Measurements from ENCODE around the gene HPSE2.
"Not testable (repeated sequence)": the region's sequence is repeated elsewhere in the genome, so short reads cannot be mapped to it uniquely, and the experiment has no call there.

HPSE2 gene

DNA sequence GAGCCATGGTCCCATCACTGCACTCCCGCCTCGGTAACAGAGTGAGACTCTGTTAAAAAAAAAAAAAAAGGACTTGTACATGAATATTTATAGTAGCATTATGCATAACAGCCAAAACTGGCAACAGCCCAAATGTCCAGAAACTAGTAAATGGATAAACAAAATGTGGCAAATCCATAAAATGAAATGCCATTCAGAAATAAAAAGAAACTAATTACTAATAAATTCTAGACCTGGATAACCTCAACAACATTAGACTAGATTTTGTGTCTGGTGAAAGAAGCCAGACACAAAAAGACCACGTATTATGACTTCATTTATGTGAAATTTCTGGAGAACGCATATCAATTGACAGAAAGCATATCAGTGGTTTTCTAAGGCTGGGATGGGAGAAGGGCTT, 74.5 kb downstream of the HPSE2 start:
- DNase-seq (ENCODE audit: low read depth in 2 of 2), result no peak

DNA sequence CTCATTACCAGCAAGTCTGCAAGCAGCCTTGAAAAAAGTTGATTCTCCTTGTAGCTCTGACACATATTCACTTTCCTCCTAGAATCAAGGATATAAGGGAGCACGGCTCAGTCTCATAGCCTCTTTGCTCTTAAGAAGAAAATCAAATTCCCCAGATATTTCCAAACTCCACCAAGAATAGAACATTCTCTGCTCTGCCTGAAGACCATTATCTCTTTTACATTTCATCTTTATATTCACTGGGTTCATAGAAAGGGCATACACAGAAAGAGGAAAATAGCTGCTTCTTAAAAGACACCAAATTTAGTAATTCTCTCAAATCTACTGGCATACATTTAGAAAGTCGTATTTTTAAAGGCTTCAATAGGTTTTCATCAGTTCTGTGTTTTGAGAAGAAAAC, 92.0 kb downstream of the HPSE2 start:
- no peak for DNase-seq (ENCODE audit: low read depth in 2 of 2)

DNA sequence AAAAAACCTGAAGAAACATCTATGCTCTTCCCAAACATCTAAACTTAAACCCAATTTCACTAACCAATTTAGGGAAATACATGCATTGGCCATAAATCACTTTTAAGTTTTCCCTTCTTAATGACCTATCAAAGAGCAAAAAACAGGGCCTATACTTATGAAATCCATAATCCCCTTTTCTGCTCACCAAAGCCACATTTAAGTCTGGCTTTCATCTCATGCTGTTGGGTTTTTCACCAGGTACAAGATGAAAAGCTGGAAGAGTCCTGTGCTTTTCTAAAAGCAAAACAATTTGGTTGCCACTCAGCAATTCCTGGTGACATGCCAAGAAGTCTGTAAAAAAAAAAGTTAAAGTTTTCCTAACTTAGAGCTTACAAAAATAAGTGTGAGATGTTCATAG, 92.6 kb downstream of the HPSE2 start:
- DNase-seq (ENCODE audit: low read depth in 2 of 2), result no peak

DNA sequence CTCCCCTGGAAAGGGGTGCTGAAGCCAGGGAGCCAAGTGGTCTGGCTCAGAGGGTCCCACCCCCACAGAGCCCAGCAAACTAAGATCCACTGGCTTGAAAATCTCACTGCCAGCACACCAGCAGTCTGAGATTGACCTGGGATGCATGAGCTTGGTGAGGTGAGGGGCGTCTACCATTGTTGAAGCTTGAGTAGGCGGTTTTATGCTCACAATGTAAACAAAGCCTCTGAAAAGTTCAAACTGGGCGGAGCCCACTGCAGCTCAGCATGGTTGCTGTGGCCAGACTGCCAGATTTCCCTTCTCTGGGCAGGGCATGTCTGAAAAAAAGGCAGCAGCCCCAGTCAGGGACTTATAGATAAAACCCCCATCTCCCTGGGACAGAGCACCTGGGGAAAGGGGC, 102.8 kb downstream of the HPSE2 start:
- not testable (repeated sequence) for DNase-seq (ENCODE audit: low read depth in 2 of 2)

DNA sequence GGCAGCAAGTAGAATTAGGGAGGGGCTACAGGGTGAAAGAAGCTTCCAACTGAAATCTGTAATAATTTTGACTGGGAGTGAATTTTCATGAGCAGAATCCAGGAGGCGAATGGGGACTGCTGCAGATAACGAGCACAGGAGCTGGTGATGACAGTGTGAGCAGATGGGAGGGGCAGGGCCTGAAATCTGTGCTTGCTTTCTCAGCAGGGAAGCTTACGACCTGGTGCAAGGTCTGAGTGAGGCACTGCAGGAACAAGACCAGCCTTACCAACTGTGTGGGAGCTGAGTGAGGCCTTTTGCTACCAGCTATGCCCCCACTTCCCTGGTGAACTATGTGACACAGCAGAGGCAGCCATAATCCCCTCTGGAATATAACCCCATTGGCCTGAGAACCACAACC, 109.8 kb downstream of the HPSE2 start:
- no peak for DNase-seq (ENCODE audit: low read depth in 2 of 2)

DNA sequence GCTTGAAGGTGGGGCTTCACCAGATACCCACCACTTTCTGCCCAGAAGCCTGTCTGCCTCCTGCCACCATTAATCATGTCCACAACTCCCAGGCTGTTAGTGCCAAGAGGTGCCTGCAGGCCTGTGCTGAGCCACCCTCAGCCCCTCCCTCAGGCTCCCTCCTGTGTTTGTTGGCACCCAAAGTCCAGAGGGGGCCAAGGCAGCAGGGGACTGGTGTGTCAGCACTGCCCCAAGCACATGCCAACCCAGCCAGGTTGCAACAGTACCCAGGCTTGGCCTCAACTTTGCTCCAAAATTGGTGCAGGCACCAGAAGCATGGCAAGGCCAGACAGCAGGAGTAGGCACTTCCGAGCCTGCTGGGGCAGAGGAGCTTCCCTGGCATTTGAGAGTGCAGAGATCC, 111.3 kb downstream of the HPSE2 start:
- DNase-seq (ENCODE audit: low read depth in 2 of 2), result no peak

DNA sequence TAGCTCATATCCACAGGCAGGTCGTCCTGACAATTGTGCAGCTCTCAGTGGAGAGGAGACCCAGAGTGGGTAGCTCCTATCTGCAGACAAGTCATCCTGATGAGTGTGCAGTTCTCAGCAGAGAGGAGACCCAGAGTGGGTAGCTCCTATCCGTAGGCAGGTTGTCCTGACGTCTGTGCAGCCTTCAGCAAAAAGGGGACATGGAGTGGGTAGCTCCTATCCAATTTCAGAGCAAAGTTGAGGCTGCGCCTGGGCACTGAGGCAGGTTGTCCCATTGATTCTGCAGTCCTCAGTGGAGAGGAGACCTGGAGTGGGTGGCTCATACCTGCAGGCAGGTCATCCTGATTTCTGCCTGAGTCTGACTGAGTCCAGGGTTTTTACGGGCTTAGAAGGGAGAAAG, 111.8 kb downstream of the HPSE2 start:
- DNase-seq (ENCODE audit: low read depth in 2 of 2), result no peak

DNA sequence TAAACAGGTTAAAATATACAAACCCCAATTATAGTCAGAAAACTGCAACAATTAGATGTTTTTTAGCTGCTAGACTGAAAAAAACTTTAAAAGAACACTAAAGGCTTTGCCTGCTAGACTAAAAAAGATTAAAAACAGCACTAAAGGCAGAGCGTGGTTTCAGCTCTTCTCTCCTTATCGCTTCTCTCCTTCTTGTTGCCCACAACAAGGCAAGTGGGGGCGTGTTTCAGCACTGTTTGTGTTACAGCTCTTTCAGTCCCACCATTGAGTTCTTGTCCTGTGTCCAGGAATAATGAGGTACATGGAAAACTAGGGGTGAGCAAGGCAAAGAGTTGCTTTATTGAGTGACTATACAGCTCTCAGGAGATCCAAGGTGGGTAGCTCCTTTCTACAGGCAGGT, 112.3 kb downstream of the HPSE2 start:
- DNase-seq (ENCODE audit: low read depth in 2 of 2), result no peak

DNA sequence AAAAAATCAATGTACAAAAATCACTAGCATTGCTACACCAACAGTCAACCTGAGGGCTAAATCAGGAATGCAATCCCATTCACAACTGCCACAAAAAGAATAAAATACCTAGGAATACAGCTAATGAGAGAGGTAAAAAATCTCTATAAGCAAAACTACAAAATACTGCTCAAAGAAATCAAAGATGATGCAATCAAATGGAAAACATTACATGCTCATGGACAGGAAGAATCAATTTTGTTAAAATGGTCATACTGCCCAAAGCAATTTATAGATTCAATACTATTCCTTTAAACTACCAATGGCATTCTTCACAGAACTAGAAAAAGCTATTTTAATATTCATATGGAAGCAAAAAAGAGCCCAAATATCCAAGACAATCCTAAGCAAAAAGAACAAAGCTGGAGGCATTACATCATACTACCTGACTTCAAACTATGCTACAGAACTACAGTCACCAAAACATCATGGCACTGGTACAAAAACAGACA, 116.3 kb downstream of the HPSE2 start:
- no peak for DNase-seq (ENCODE audit: low read depth in 2 of 2)

DNA sequence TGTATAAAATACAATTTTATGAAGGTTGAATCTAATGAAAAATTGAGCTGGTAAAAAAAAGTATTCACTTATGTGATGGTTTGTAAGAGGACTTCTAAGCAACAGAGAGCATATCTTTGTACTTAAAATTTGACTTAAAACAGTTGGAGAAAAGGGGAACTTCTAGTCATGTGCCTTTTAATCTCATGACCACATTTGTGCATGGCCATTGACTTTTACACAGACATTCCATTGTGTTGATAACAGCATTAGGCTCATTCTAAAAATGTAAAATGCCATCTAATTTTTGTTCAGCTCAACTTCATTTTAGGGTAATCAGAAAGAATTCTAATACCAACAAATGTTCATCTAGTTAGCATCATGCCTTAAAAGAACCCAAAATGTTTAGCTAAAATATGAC, 119.9 kb downstream of the HPSE2 start:
- DNase-seq (ENCODE audit: low read depth in 2 of 2), result no peak

DNA sequence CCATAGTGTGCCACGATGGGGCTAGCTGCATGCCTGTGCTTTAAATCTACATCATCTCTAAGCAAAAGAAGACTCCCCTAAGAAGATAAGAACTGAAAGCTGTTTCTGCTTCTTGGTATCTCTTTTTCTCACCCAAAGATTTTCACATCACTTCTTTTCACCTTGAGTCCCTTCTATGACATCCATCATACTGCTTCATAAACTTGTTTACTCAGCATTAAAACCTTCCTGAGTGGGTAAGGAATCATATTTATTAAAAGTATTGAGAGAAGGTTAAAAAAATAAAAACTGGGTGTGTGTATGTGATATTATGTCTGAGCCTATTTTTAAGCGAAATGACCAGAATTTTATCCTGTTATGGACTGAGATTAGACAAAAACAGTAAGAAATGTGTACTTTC, 150.3 kb downstream of the HPSE2 start:
- DNase-seq (ENCODE audit: low read depth in 2 of 2), result no peak

DNA sequence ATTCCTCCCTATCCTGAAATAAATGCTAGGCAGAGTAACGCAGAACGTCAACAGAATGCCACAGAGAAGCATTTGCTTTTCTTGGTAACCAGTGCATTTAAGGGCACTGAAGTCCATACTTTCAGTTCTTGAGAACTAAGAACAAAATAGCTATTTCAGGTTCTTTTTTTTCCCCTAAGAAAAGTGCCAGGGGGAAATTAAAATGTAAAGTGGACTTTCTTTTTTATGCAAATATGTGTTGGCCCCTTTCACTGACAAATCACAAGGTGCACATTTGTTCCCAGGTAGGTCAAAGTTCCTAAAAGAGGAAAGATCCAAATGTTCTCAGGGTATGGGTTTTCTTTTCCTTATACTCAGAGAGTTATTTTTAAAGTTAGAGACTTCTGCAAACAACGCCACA, 151.5 kb downstream of the HPSE2 start:
- no peak for DNase-seq (ENCODE audit: low read depth in 2 of 2)

DNA sequence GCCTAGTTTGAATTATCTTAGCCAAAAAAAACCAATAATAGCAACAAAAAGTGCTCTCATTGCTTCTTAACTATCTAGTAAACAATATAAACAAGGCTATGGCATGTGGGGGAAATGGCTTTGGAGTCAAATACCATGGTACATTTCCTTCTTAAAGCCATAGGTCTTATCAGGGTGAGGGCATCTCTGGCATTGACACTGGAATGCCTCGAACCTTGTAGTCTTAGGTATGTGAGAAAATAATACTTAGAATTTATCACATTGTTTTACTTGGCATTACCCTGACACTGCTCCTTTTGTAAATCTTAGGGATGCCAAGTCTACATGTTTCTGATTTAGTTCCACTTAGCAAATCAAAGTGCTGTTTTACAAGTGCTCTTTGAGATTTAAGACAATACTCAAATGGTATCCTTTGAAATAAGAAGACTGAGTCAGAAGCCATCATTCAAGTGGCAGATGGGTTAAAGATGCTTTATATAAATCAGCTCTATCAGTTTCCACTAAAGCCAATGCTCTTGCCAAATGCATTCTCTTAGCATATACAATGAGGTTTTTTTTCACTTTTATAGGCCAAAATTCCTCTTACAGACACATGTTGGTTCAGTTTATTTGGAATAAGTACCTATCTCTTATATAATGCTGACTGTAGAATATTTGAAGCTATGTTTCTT, 155.2 kb downstream of the HPSE2 start:
- DNase-seq (ENCODE audit: low read depth in 2 of 2), result no peak

DNA sequence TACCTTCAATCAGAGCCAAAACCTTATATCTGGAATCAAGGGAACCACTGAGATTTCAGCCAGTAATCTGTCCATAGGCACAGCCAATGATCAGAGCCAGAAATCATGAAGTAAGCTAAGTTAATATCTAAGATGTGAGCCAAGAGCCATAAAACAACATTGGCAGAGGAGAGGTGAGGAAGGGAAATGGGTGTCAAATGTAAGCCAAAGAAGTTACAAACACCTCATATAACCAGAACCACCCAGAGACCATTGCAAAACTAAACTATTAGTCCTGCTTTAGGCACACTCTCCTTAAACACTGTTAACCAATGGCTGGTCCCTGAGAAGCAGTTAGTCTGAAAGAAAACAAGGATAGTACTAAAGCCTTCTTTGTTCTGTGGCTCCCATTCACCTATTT, 173.1 kb downstream of the HPSE2 start:
- DNase-seq (ENCODE audit: low read depth in 2 of 2), result no peak

DNA sequence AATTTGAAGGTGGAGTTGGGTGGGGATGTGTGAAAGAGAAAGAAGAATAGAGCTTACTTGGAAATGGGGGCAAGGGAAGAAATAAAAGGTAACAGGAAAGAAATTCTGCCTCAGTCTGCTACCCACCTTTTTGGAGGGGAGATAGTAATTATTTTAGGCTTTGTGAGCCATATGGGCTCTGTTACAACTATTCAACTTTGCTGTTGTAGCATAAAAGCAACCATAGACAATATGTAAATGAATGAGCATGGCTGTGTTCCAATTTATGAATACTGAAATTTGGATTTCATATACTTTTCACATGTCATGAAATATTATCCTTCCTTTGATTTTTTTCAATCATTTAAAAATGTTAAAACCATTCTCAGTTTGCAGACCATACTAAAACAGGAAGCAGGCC, 176.9 kb downstream of the HPSE2 start:
- DNase-seq (ENCODE audit: low read depth in 2 of 2), result no peak

DNA sequence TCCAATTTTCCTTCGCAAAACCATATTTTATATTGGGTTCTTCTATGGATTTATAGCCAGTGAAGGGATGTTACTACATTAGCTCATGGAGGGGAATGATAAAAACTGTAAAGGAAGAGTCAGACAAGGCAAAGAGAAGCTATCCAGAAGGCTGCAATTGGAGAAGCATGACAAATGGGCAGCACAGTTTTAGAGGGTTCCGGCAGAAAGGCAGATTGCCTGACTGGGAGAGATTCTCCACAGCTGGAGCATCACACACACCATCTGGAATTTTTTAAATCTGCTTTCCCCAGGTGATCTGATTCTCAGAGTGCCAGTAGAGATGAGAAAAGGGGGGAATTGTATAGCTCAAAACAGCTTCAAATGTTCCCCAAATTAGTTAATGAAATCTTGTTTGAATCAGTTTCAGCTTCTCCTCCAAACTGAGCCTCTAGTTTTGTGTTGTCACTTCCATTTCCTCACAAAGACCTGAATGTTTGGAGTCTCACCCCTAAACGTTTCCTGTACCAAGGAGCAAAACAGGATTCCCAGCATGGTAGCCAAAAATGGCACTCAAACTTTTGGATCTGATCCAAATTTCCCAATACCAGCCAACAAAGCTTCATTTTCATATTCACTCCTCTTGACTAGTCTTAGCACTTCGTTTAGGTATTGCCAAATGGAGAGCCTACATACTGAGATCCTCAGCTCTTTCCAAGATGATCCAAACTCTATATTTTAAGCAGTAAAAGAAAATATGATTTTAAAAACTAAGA, 177.5 kb downstream of the HPSE2 start:
- DNase-seq (ENCODE audit: low read depth in 2 of 2), result no peak

DNA sequence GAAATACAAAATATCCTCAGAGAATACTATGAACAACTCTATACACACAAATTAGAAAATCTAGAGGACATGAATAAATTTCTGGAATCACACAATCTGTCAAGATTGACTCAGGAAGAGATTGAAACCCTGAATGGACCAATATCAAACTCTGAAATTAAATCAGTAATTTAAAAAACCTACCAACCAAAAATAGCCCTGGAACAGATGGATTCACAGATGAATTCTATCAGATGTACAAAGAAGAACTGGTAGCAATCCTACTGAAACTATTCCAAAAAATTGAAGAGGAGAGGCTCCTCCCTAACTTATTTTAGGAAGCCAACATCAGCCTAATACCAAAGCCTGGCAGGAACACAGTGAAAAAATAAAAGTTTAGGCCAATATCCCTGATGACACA, 190.0 kb downstream of the HPSE2 start:
- DNase-seq (ENCODE audit: low read depth in 2 of 2), result no peak

DNA sequence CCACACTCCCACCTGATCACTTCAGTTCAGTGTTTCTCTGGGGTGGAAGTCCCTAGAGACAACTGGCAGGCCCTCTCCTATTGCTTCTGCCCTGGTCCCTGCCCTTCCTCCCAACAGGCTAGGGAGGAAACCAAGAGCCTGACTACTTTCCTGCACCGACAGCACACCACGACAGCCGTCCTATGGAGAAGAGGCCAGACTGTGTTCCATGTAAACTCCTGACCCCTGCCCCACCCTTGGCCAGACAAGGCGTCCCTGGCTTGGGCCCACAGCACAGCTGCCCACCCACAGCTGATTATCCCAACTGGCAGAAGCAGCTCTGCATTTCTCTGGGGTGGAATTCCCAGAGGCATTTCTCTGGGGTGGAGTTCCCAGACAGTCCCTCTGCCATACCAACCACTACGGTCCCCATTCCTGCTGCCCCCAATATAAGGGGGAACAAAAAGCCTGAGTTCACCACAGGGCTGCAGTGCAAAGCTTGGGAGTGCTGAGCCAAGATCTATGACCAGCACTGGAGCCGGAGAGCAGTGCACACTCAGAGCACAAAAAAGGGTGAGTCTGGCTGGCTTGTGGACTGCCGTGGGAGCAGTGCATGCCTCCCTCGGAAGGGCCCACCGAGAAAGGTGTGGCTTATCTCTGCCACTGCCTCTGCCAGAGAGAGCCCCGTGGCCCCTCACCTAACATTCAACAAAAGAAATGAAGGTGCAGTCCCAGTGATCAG, 193.4 kb downstream of the HPSE2 start:
- DNase-seq (ENCODE audit: low read depth in 2 of 2), result no peak

DNA sequence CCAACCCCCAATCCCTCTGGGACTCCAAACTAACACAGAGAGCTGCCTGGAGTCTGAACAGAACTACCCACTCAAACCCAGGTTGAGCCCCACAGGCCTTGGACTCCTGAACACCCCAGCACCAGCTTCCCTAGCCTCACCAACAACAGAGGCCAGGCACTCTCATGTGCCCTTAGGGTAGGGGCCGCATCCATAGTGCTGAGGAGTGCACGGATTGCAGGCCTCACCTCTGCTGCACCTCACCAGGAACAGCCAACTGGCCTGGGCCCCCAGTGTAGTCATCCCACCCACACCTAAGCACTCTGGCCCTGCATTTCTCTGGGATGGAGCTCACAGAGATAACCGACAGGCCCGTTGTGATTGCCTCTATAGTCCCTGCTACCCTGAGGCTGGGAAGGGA, 194.2 kb downstream of the HPSE2 start:
- DNase-seq (ENCODE audit: low read depth in 2 of 2), result no peak

DNA sequence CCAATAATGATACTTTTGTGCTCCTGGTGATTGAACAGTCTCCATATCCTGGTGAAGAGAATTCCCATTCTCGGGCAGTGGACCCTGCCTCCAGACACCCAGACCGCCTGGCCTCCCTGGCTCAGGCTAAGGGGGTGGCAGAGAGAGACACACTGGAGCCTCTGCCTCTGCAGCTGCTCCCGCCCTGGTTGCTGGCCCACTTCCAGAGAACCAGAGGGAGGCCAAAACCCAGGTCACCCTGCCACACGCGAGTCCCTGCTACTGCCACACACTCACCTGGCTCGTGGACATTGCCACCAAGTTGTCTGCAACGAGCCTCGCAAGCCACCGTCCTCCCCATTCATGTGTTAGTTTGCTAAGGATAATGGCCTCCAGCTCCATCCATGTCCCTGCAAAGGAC, 221.8 kb downstream of the HPSE2 start:
- DNase-seq (ENCODE audit: low read depth in 2 of 2), result no peak

DNA sequence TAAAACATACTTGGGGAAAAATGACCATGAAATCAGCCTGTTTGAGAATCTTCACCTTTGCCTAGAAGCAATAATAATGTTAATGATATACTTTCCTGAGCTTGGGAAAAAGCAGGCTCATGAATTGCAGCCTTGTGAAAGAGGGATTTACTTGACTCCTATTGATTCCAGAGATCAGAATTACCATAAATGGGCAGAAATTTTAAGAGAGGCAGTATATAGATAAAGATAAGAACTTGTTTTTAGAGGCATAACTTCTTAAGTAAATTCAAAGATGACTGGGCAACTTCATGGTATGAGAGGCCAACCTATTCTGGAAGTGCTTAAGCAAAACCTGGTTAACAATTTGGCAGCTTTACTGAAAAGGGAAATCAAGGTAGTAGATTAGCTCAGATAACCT, 225.4 kb downstream of the HPSE2 start:
- no peak for DNase-seq (ENCODE audit: low read depth in 2 of 2)

DNA sequence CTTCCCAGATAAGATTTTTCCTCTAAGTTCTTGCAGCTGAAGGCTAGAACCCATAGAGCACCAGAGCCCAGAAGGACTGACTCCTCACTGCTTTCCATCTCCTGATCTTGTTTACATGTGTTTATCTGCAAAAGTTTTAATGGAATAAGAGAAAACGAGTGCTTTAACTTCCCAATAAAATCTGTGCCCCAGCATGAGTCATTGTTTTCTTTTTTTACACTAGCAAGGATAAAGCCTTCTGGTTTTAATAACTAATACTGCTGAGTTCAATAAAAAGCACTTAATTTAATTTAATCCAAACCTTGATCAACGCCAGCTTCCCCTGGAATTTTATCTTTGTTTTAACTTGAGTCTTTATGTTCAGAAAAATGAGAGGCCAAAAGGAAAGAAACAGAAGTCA, 227.6 kb downstream of the HPSE2 start:
- no peak for DNase-seq (ENCODE audit: low read depth in 2 of 2)

DNA sequence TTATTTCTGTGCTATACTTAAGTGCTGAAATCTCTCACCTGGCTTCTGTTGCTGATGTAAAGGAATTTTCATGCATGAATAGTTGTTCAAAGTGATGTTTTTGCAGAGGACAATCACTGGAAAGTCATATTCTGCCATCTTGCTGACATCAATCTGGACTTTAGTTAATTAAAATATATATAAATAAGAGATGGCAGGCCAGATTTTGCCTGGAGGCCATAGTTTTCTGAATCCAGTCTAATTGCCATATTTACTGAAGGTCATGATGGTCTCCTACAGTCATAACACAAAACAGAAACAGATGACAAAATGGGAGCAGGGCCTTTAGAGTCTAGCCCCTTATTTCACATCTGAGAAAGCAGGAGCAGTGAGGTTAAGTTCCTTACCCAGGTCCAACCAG, 228.2 kb downstream of the HPSE2 start:
- DNase-seq (ENCODE audit: low read depth in 2 of 2), result no peak

Data from fibroblast of skin of left quadriceps (primary cell).